Liver (tissue), 9 donors: ENCODE results near the gene FAM110A. TPM values are rescaled to one million over a fixed set of nuclear protein-coding genes. Genes with fewer than 3 reads are reported as not detected.

ENCODE experiments used
- DNase-seq: peaks from one replicate; pipeline ENCODE4 v3.0.0-alpha.2; 2017; ENCODE audit warnings: low spot score
- H3K27ac ChIP-seq, 2 donors: one replicate each; pipeline ENCODE4 v1.7.0; 2013; ENCODE audit warnings: inconsistent platforms in 2 of 2, low read length in 2 of 2, control low read depth in 1 of 2, low read depth in 1 of 2, mild to moderate bottlenecking in 1 of 2
- H3K27me3 ChIP-seq, 4 donors: one replicate each; pipeline versions ENCODE4 v1.6.1 to v1.7.0; 2013; ENCODE audit warnings: low read length in 3 of 4, inconsistent platforms in 1 of 4, mild to moderate bottlenecking in 1 of 4, moderate library complexity in 1 of 4; ENCODE audit not compliant: control insufficient read depth in 4 of 4, insufficient read depth in 4 of 4
- H3K36me3 ChIP-seq, 4 donors: one replicate each; pipeline versions ENCODE4 v1.6.1 to v1.7.0; 2013; ENCODE audit warnings: low read length in 3 of 4, mild to moderate bottlenecking in 3 of 4, low read depth in 1 of 4, moderate library complexity in 1 of 4; ENCODE audit not compliant: control insufficient read depth in 4 of 4, insufficient read depth in 3 of 4
- H3K4me1 ChIP-seq, 4 donors: one replicate each; pipeline versions ENCODE4 v1.6.1 to v1.7.0; 2013; ENCODE audit warnings: low read length in 3 of 4, mild to moderate bottlenecking in 3 of 4, moderate library complexity in 1 of 4; ENCODE audit not compliant: control insufficient read depth in 4 of 4, insufficient read depth in 4 of 4
- H3K4me3 ChIP-seq, 3 donors: one replicate each; pipeline versions ENCODE4 v1.6.1 to v1.7.0; 2013; ENCODE audit warnings: low read length in 3 of 3, control low read depth in 1 of 3, low read depth in 1 of 3, mild to moderate bottlenecking in 1 of 3
- H3K9ac ChIP-seq, 2 donors: one replicate each; pipeline ENCODE4 v1.7.0; 2013; ENCODE audit warnings: low read length in 2 of 2, mild to moderate bottlenecking in 2 of 2, moderate library complexity in 2 of 2, control low read depth in 1 of 2, low read depth in 1 of 2
- H3K9me3 ChIP-seq, 4 donors: one replicate each; pipeline versions ENCODE4 v1.6.1 to v1.7.0; 2013; ENCODE audit warnings: low read length in 3 of 4; ENCODE audit not compliant: control insufficient read depth in 4 of 4
- EGR1 ChIP-seq, 2 donors: IDR thresholded peaks; 2 replicates each; pipeline ENCODE4 v1.6.1; 2016 to 2018; ENCODE audit warnings: antibody characterized with exemption in 2 of 2, low read depth in 2 of 2
- FOXA1 ChIP-seq: IDR thresholded peaks from 2 replicates; pipeline ENCODE4 v1.6.1; 2016; ENCODE audit warnings: antibody characterized with exemption
- GABPA ChIP-seq, 2 donors: IDR thresholded peaks in 1 of 2; conservative IDR thresholded peaks in 1 of 2; 2 replicates each; pipeline ENCODE4 v1.6.1; 2016; ENCODE audit warnings: antibody characterized with exemption in 2 of 2, mild to moderate bottlenecking in 1 of 2, moderate library complexity in 1 of 2
- HNF4G ChIP-seq: IDR thresholded peaks from 2 replicates; pipeline ENCODE4 v1.6.1; 2016; ENCODE audit warnings: antibody characterized with exemption
- JUND ChIP-seq, 2 donors: IDR thresholded peaks; 2 replicates each; pipeline ENCODE4 v1.6.1; 2016; ENCODE audit warnings: antibody characterized with exemption in 2 of 2
- MAX ChIP-seq: IDR thresholded peaks from 2 replicates; pipeline ENCODE4 v1.6.1; 2016; ENCODE audit warnings: antibody characterized with exemption
- NR2F2 ChIP-seq: IDR thresholded peaks from 2 replicates; pipeline ENCODE4 v1.6.1; 2016; ENCODE audit warnings: antibody characterized with exemption
- RAD21 ChIP-seq, 2 donors: IDR thresholded peaks; 2 replicates each; pipeline ENCODE4 v1.6.1; 2016; ENCODE audit warnings: antibody characterized with exemption in 2 of 2, mild to moderate bottlenecking in 2 of 2
- REST ChIP-seq: IDR thresholded peaks from 2 replicates; pipeline ENCODE4 v1.6.1; 2016; ENCODE audit warnings: antibody characterized with exemption, mild to moderate bottlenecking
- RXRA ChIP-seq, 2 donors: IDR thresholded peaks; 2 replicates each; pipeline ENCODE4 v1.6.1; 2017 to 2018; ENCODE audit warnings: antibody characterized with exemption in 2 of 2, mild to moderate bottlenecking in 1 of 2
- SP1 ChIP-seq: IDR thresholded peaks from 2 replicates; pipeline ENCODE4 v1.6.1; 2018; ENCODE audit warnings: antibody characterized with exemption, mild to moderate bottlenecking
- TAF1 ChIP-seq: conservative IDR thresholded peaks from 2 replicates; pipeline ENCODE4 v1.6.1; 2016; ENCODE audit warnings: antibody characterized with exemption, mild to moderate bottlenecking
- YY1 ChIP-seq: IDR thresholded peaks from 2 replicates; pipeline ENCODE4 v1.6.1; 2016; ENCODE audit warnings: antibody characterized with exemption, mild to moderate bottlenecking
- ZBTB33 ChIP-seq: IDR thresholded peaks from 2 replicates; pipeline ENCODE4 v1.6.1; 2016; ENCODE audit warnings: antibody characterized with exemption
- WGBS: extraction: QIAGEN DNeasy Blood & Tissue Kit; methylation state at CpG from one replicate; pipeline ENCODE4 v1.1.7; 2013; 5-methylcytosine and 5-hydroxymethylcytosine counted together
- polyA plus RNA-seq, 2 donors: library from polyadenylated mRNA; stranded (reverse) in 1 of 2; unstranded in 1 of 2; fragments of 200-250 nt in 1 of 2; fragments of >200 nt in 1 of 2; fragmentation: Nextera tagmentation in 1 of 2; extraction: Ambion mirVana in 1 of 2; gene quantifications; one replicate each; pipeline versions ENCODE4 v1.2.1 to v1.2.3, GENCODE V29; 2013 to 2015
- total RNA-seq, 2 donors: library from RNA; depleted of rRNA; stranded (reverse); fragments of >200 nt; gene quantifications; one replicate each; pipeline ENCODE4 v1.2.3, GENCODE V29; 2014
- TF ChIP-seq, protein P1 (sequence below): fragments of 150-350 bp; IDR thresholded peaks from 2 replicates; pipeline ENCODE4 v1.5.1; 2017; ENCODE audit warnings: improper control_type of control experiment, low read depth, low read length; ENCODE audit not compliant: missing input control
- donor health status: healthy.
- donor health status: healthy.
- donor health status: healthy.
- donor health status: healthy.
- donor health status: healthy.

FAM110A gene
- total RNA-seq (1 to 10 TPM; 1.5 to 6.7 TPM), polyA plus RNA-seq (1 to 10 TPM; 1.2 to 2.4 TPM)

DNA sequence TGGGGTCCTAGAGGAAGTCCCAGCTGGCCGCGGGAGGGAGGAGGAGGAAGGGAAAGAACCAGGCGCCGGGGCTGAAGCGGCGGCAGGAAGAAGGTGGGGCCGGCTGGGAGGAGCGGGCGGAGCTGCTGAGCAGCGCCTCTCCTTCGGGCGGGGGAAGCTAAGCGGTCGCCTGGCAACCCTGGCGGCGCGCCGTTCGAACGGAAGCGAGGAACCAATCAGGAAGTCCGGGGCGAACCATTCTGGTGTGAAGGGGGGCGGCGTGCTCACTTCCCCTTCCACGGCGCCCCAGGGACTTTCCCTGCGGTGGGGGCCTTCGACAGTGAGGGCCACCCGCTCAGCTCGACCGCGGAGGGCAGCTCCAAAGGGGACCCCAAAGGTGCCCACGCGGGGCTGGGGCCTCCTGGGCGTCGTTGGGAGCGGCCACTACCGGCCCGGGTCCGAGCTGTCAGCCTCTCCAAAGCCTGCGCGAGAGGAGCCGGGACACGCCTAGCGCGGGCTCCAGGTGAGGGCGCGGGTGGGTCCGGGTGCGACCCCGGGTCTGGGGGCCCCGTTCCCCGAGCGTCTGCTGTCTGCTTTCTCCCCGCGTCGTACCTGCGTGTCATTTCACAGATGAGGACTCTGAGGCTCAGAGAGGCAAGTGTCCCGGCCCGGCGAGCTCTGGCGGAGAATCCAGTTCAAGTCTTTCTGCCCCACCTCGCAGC, at the start of gene FAM110A:
FAM110A (plus strand) TSS at position 266 of the 701 bp plus-strand sequence. CDS start 11,090 bp downstream, outside the sequence.
- H3K9ac ChIP-seq: peak within 1 kb of the TSS; percentile 45 to 85
- H3K4me3 ChIP-seq: peak within 1 kb of the TSS; percentile 61 to 77 (median 73)
- H3K4me1 ChIP-seq: peaks cover 4 to 19% (median 10%) of the 10 kb centered on the region in 4 donors
- H3K27me3 ChIP-seq: no peaks in the 10 kb centered on the region
- H3K27ac ChIP-seq: peak within 1 kb of the TSS; percentile 60 to 64
- 1% methylated on average over 64 of the region's 64 CpGs for WGBS
- no peaks in the 10 kb centered on the region for H3K36me3 ChIP-seq
- H3K9me3 ChIP-seq: no peaks in the 10 kb centered on the region
- DNase-seq: peak; percentile 95
- TF ChIP-seq SP1: peak; percentile 61
- peak in 1 of 2 donors; percentile 3 for TF ChIP-seq RXRA (IDR thresholded peaks at IDR 0.05)
- TF ChIP-seq NR2F2: no peak
- TF ChIP-seq YY1: peak; percentile 21
- peak; percentile 43 for TF ChIP-seq MAX
- TF ChIP-seq GABPA (IDR thresholded peaks at IDR 0.05 in 1 of 2, conservative IDR thresholded peaks at IDR 0.05 in 1 of 2): peak; percentile 44 to 82
- peak in 1 of 2 donors; percentile 3 for TF ChIP-seq RAD21 (IDR thresholded peaks at IDR 0.05)
- TF ChIP-seq REST: peak; percentile 43
- TF ChIP-seq TAF1: no peak
- no peak for TF ChIP-seq EGR1 (IDR thresholded peaks at IDR 0.05; ENCODE audit: low read depth in 2 of 2)

GRCh38 chr20:787825-788224, 45.7 kb upstream of the FAM110A start:
- H3K4me1 ChIP-seq: no peaks in the 10 kb centered on the region
- peaks cover 2 to 7% (median 4%) of the 10 kb centered on the region in 4 donors for H3K9me3 ChIP-seq
- no peak overlapping the region for H3K9ac ChIP-seq
- H3K27me3 ChIP-seq: no peaks in the 10 kb centered on the region
- no peaks in the 10 kb centered on the region for H3K36me3 ChIP-seq
- TF ChIP-seq YY1 (no peak), NR2F2 (no peak), ZBTB33 (no peak), FOXA1 (no peak), SP1 (no peak), TAF1 (no peak), JUND (IDR thresholded peaks at IDR 0.05) (no peak), REST (no peak), EGR1 (IDR thresholded peaks at IDR 0.05; ENCODE audit: low read depth in 2 of 2) (no peak), HNF4G (no peak)
- TF ChIP-seq, protein P1, sequence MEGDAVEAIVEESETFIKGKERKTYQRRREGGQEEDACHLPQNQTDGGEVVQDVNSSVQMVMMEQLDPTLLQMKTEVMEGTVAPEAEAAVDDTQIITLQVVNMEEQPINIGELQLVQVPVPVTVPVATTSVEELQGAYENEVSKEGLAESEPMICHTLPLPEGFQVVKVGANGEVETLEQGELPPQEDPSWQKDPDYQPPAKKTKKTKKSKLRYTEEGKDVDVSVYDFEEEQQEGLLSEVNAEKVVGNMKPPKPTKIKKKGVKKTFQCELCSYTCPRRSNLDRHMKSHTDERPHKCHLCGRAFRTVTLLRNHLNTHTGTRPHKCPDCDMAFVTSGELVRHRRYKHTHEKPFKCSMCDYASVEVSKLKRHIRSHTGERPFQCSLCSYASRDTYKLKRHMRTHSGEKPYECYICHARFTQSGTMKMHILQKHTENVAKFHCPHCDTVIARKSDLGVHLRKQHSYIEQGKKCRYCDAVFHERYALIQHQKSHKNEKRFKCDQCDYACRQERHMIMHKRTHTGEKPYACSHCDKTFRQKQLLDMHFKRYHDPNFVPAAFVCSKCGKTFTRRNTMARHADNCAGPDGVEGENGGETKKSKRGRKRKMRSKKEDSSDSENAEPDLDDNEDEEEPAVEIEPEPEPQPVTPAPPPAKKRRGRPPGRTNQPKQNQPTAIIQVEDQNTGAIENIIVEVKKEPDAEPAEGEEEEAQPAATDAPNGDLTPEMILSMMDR: no peak
- H3K4me3 ChIP-seq: no peak overlapping the region
- no peak overlapping the region for H3K27ac ChIP-seq
- WGBS: 40% methylated on average over 1 of the region's 1 CpG
- no peak for DNase-seq
